GM18870 (cell line): ENCODE data around the gene NBEA.

Source experiments
- ATAC-seq: cut with Tn5 transposase; IDR thresholded peaks from one replicate; pipeline ENCODE4 v1.9.1; 2021; ENCODE audit warnings: moderate library complexity; ENCODE audit not compliant: unreplicated experiment

Gene NBEA

GRCh38 chr13:35698911-35699576 lies 757.0 kb downstream of the NBEA start:
- no peak for ATAC-seq

DNA sequence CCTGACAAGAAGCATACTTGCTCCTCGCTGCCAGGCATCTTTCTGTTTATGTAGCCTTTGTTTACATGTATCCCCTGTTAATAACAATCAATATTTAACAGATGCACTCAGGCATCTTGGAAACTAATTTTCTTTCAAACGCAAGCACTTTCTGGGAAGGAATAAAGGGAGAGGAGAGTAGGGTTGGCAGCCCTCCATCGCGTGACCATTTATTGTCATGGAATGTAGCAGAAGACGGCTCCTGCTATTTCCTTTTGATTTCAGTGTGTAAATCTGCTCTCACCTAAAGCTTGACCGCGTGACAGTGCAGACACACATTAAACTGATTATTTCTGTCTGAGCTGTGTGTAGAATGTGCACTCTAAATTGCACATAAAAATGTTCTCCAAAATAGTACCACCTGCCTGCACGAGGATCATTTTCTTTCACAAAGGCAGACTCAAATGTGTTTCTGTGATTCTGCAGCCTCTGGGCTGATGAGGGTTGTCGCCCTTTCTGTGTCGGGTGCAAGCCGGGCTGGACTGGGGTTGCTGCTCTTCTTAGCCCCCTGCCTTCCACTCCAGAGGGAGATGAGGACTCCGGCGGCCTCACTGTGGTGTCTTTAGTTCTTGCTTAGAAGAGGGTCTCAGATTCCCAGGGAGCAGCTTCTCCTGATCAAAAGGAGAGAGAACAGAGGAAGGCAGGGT lies 757.9 kb downstream of the NBEA start:
- ATAC-seq, result no peak

- ATAC-seq, result no peak
Observed at GRCh38 chr13:35700671-35701070, 758.6 kb downstream of the NBEA start.

GRCh38 chr13:35702316-35702715 lies 760.2 kb downstream of the NBEA start:
- no peak for ATAC-seq

DNA sequence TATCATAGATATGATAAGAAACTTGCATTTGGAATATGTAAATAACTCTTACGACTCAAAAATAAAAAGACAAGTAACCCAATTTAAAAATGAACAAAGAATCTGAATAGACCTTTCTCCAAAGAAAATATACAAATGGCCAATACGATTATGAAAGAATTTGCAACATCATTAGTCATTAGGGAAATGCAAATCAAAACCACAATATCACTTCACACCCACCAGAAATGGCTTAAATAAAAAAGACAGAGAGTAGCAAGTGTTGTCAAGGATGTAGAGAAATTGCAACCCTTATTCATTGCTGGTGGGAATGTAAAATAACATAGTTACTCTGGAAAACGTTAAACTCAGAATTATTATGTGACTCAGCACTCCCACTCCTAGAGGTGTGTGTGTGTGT lies 761.0 kb downstream of the NBEA start:
- ATAC-seq, result no peak

DNA sequence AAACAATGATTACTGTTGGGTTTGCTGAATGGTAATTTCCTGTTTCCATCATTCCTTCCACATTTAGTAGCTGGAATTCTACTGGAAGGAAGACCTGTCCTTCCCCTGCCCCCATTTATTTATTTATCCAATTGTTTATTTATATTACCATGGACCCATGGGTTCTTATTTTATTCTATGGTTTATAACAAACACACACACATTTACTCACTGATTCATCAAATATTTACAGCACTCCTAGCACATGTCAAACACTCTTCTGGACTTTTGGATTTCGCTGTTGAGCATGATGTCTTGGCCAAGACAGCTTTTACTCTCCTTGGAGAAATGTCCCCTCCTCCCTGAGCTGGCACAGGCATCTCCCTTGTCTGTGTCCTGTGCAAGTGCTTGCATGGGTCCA lies 762.3 kb downstream of the NBEA start:
- ATAC-seq, result no peak

- ATAC-seq, result no peak
Observed at GRCh38 chr13:35706281-35706680, 764.2 kb downstream of the NBEA start.

GRCh38 chr13:35706721-35707120 lies 764.7 kb downstream of the NBEA start:
- ATAC-seq, result no peak

DNA sequence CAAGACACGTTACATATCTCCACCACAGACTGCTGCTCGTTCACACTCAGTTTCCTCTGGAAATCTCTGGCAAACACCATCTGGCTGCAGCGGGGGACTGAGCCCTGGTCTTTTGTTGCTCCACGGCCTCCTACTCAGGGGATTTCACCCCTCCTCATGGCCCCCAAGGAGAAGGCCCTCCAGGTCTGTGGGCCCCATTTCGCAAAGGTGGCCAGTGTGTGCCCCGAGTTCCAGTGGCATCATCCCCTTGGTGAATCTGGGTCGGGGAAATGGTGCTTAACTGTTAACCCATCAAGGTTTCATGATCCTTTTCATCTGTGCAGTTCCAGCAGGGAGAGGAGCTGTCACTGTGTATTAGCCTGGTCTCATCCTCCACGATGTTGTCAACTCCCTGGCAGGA lies 769.8 kb downstream of the NBEA start:
- ATAC-seq, result no peak

GRCh38 chr13:35712907-35713761 lies 771.1 kb downstream of the NBEA start:
- ATAC-seq, result no peak

DNA sequence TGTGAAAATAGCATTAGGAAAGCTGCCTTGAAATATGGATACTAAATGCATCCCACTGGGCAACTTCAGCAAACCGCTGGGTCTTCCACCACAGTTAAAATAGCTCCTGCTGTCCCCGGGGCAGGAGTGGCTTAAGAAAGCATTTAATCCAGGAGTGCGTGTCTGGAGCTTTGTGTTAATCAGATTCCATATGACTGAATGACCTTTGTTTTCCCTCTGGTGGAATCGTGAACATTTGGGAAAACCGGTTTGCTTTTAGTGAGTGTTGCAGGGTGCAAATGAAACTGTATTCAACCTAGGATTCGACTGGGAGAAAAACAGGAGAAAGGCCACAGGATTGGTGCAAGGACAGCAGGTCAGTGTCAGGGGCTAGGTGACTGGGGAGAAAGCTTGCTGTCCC lies 772.1 kb downstream of the NBEA start:
- no peak for ATAC-seq

- no peak for ATAC-seq
Observed at GRCh38 chr13:35714588-35715377, 772.7 kb downstream of the NBEA start.

DNA sequence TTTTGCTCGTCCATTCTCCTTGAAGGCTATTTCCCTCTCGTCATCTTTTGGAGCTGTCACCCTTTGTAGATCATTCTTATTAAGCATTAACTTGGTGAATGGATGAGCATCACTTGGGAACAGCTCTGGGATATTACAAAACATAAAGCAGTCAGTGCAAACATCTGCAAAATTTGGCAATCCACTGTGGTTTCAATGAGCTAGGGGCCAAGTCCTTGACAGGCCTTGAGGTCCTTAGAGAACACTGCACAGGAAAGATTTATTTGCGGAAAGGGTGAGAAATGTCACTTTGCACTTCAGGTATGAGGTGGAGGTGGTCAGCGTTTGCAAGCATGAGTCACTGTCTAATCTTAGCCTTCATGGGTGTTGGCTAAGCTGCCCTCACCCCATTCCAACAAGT lies 774.1 kb downstream of the NBEA start:
- ATAC-seq, result no peak

DNA sequence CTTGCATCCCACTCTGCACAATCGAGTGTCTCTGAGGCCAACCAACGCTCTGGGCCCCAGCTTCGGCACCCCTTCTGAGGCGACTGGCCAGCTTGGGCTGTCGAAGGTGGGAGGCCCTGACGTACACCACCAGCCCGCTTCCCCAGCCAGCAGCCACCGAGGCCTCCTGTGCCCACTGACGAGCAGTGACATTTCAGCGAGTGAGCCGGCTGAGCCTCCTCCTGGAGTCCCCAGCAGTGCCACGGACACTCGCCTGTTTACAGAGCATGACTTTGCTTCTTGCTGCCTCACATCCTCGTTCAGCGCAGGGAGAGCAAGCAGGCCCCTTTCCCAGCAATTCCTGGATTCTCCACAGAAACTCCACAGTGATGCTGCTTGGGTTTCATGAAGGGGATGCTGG lies 774.7 kb downstream of the NBEA start:
- ATAC-seq, result no peak

DNA sequence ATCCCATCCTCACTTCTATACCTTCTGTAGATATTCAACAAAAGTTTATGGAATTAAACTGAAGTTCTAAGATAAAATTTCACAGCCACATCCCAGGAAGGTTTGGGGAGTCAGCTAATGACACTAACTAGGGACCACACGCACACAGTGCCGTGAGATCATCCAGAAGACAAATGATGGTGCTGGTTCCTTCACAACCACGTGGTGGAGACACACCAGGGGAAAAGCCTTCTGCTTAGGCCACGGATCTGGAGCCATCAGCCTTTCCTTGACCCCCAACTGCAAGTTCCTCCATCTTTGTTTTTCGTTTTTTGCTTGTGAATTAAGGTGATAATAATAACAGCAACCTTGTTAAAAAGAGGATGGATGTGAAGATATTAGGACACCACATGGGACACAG lies 776.0 kb downstream of the NBEA start:
- no peak for ATAC-seq

- no peak for ATAC-seq
Observed at GRCh38 chr13:35720290-35720689, 778.2 kb downstream of the NBEA start.

DNA sequence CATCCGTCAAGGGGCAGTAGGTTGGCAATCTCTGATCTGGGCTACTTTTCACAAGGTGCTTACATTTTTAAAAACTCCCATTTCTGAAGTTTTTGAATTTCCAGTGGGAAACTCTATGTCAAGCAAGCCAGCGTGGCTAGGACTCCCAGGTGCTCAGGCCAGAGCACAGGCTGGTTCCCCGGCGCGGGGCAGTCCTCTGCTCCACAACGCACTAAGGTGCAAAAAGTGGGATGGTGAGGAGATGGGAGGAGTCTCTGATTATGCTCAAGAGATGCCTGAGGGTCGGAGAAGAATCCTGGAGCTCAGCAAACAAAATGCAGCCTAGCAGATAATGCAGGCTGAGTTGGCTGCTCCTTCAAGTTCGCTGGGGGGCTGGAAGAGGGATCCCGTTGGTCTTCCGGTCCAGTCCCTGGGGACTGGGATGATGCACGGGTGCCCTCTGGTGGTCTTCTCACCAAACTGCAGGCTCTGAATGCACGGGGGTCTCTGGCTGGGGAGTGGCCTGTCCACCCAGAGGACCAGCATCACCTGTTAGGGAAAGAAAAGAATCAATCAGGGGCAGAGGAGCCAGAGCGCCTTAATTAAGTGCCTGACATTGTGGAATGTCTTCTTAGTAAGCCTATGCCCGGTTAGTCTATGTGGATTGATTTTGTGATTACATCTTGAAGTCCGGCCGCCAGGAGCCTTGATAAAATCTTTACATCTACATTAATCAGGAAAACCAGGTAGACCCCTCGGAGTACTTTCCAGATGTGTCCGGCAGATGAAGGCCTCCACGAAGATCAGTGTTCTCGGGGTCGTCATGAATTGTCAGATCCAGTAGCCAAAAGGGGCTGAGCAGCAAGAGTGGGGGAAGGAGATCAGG lies 778.9 kb downstream of the NBEA start:
- ATAC-seq, result peak; percentile 58
